SU-DHL-6 (cell line): ENCODE data around the gene PEAK3.

Experiments used
- H2AFZ ChIP-seq: fragments of 200-600 bp; sonication (generic); 2 replicates; pipeline ENCODE4 v1.6.1; 2014; ENCODE audit warnings: low read depth, mild to moderate bottlenecking, moderate library complexity, mixed read lengths, antibody characterized with exemption, low read length; ENCODE audit not compliant: severe bottlenecking
- H3F3A ChIP-seq: fragments of 200-600 bp; shearing (Covaris generic); 2 replicates; pipeline ENCODE4 v1.6.0; 2016; ENCODE audit warnings: antibody characterized with exemption, mild to moderate bottlenecking; ENCODE audit not compliant: insufficient read depth
- H3K27ac ChIP-seq: fragments of 200-600 bp; sonication (generic); 2 replicates; pipeline ENCODE4 v1.5.1; 2016; ENCODE audit warnings: low read depth, mild to moderate bottlenecking, low read length, moderate library complexity, mixed read lengths
- H3K27me3 ChIP-seq: fragments of 200-600 bp; sonication (generic), shearing (Covaris generic); 2 replicates; pipeline ENCODE4 v1.6.0; 2014; ENCODE audit warnings: mild to moderate bottlenecking, low read length
- H3K36me3 ChIP-seq: fragments of 200-600 bp; sonication (generic); 2 replicates; pipeline ENCODE4 v1.6.1; 2014; ENCODE audit warnings: mild to moderate bottlenecking, low read length, mixed read lengths
- H3K4me2 ChIP-seq: fragments of 300-600, 200-600 bp; shearing (Covaris generic), sonication (generic); 2 replicates; pipeline ENCODE4 v1.6.0; 2014; ENCODE audit warnings: low read length, low read depth, mild to moderate bottlenecking; ENCODE audit not compliant: poor library complexity, severe bottlenecking
- H3K4me3 ChIP-seq: fragments of 200-600 bp; sonication (generic); 2 replicates; pipeline ENCODE4 v1.5.1; 2014; ENCODE audit warnings: antibody characterized with exemption, low read length, mild to moderate bottlenecking, mixed read lengths; ENCODE audit not compliant: insufficient read depth, poor library complexity, severe bottlenecking
- H3K79me2 ChIP-seq: fragments of 200-600 bp; sonication (generic); 2 replicates; pipeline ENCODE4 v1.6.1; 2014; ENCODE audit warnings: mild to moderate bottlenecking, low read length, moderate library complexity; ENCODE audit not compliant: insufficient read depth
- H3K9ac ChIP-seq: fragments of 200-600 bp; sonication (generic); 2 replicates; pipeline ENCODE4 v1.7.0; 2014; ENCODE audit warnings: mild to moderate bottlenecking, low read length
- H3K9me2 ChIP-seq: fragments of 200-600 bp; sonication (generic); replicated peaks from 2 replicates; pipeline ENCODE4 v1.6.1; 2014; ENCODE audit warnings: low read length; ENCODE audit not compliant: insufficient read depth
- H3K9me3 ChIP-seq: fragments of 200-600 bp; sonication (generic); 2 replicates; pipeline ENCODE4 v1.6.1; 2014; ENCODE audit warnings: low read length, mixed read lengths; ENCODE audit not compliant: insufficient read depth
- H4K20me1 ChIP-seq: fragments of 200-600 bp; sonication (generic); 2 replicates; pipeline ENCODE4 v1.6.1; 2014; ENCODE audit warnings: low read depth, mild to moderate bottlenecking, antibody characterized with exemption, low read length, moderate library complexity, mixed read lengths
- EZH2phosphoT487 ChIP-seq: fragments of 200-600 bp; sonication (generic), shearing (Covaris generic); conservative IDR thresholded peaks from 2 replicates; pipeline ENCODE4 v1.6.1; 2018; ENCODE audit warnings: mild to moderate bottlenecking, antibody characterized with exemption, low read length, moderate library complexity, mixed read lengths
- TF ChIP-seq, protein P1 (sequence below): fragments of 200-600 bp; sonication (generic); IDR thresholded peaks from one replicate; pipeline ENCODE4 v1.5.1; 2017; ENCODE audit warnings: antibody characterized with exemption, mild to moderate bottlenecking, low read length, moderate library complexity; ENCODE audit not compliant: insufficient read depth, poor library complexity, severe bottlenecking

Gene PEAK3

GRCh38 chr19:2252797-2253105, 29.2 kb downstream of the PEAK3 start:
- H3F3A ChIP-seq: peaks cover 32% of the 10 kb centered on the region
- no peaks in the 10 kb centered on the region for H3K9me3 ChIP-seq
- no peaks in the 10 kb centered on the region for H3K36me3 ChIP-seq
- TF ChIP-seq, protein P1, sequence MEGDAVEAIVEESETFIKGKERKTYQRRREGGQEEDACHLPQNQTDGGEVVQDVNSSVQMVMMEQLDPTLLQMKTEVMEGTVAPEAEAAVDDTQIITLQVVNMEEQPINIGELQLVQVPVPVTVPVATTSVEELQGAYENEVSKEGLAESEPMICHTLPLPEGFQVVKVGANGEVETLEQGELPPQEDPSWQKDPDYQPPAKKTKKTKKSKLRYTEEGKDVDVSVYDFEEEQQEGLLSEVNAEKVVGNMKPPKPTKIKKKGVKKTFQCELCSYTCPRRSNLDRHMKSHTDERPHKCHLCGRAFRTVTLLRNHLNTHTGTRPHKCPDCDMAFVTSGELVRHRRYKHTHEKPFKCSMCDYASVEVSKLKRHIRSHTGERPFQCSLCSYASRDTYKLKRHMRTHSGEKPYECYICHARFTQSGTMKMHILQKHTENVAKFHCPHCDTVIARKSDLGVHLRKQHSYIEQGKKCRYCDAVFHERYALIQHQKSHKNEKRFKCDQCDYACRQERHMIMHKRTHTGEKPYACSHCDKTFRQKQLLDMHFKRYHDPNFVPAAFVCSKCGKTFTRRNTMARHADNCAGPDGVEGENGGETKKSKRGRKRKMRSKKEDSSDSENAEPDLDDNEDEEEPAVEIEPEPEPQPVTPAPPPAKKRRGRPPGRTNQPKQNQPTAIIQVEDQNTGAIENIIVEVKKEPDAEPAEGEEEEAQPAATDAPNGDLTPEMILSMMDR: no peak
- no peak for TF ChIP-seq EZH2phosphoT487
- H3K27ac ChIP-seq: no peak overlapping the region
- no peaks in the 10 kb centered on the region for H3K27me3 ChIP-seq
- no peaks in the 10 kb centered on the region for H3K9me2 ChIP-seq
- no peak overlapping the region for H2AFZ ChIP-seq
- no peak overlapping the region for H3K4me3 ChIP-seq
- no peaks in the 10 kb centered on the region for H3K79me2 ChIP-seq
- peak overlapping the region; percentile 37; the same call in 1 of the 2 replicates for H3K9ac ChIP-seq
- peak overlapping the region; percentile 66 for H3K4me2 ChIP-seq
- no peaks in the 10 kb centered on the region for H4K20me1 ChIP-seq

DNA sequence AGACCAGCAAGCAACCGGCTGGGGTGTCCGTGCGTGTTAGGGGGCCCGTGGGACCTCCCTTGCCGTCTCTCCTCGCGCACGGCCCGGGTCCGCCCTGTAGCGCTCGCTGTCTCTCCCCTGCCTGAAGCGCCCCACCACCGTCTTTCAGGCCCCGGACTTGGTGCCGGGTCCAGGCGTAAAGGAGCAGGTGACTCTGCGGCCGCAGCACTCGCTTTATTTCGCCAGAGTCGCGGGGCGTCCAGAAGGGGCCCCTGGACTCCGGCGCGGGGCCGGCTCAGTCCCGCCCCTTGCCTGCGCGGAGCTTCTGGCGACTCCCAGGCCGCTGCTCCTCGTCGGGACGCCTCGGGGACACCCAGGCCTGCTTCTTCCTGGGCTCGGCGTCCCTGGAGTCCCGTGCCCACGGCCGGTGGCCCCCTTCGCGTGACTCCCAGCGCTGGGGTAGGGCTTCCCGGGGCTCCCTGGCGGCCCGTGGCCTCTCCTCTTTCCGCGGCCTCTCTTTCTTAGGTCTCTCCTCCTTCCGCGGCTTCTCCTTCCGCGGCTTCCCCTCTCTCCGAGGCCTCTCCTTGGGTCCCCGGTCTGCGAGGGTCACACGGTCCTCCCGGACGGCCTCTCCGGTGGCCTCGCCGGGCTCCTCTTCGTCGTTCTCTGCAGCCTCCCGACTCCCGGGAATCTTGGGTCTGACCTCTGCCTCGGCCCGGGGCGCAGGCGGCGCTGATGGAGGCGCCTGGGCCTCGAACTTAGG, 29.7 kb downstream of the PEAK3 start:
- Histone ChIP-seq H3K4me3 (no peak overlapping the region), H3K27me3 (no peaks in the 10 kb centered on the region), H3K79me2 (no peaks in the 10 kb centered on the region), H3F3A (peaks cover 32% of the 10 kb centered on the region), H3K4me2 (no peak overlapping the region), H2AFZ (no peak overlapping the region), H3K36me3 (no peaks in the 10 kb centered on the region), H3K27ac (no peak overlapping the region), H3K9ac (no peak overlapping the region), H4K20me1 (no peaks in the 10 kb centered on the region), H3K9me2 (no peaks in the 10 kb centered on the region), H3K9me3 (no peaks in the 10 kb centered on the region)
- TF ChIP-seq, protein P1: no peak
- no peak for TF ChIP-seq EZH2phosphoT487

DNA sequence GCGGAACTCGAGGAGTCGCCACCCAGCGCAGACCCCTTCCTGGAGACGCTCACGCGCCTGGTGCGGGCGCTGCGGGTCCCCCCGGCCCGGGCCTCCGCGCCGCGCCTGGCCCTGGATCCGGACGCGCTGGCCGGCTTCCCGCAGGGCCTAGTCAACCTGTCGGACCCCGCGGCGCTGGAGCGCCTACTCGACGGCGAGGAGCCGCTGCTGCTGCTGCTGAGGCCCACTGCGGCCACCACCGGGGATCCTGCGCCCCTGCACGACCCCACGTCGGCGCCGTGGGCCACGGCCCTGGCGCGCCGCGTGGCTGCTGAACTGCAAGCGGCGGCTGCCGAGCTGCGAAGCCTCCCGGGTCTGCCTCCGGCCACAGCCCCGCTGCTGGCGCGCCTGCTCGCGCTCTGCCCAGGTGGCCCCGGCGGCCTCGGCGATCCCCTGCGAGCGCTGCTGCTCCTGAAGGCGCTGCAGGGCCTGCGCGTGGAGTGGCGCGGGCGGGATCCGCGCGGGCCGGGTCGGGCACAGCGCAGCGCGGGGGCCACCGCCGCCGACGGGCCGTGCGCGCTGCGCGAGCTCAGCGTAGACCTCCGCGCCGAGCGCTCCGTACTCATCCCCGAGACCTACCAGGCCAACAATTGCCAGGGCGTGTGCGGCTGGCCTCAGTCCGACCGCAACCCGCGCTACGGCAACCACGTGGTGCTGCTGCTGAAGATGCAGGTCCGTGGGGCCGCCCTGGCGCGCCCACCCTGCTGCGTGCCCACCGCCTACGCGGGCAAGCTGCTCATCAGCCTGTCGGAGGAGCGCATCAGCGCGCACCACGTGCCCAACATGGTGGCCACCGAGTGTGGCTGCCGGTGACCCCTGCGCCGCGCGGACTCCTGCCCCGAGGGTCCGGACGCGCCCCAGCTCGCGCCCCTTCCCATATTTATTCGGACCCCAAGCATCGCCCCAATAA, 30.6 kb downstream of the PEAK3 start:
- H4K20me1 ChIP-seq: no peaks in the 10 kb centered on the region
- no peak overlapping the region for H2AFZ ChIP-seq
- no peaks in the 10 kb centered on the region for H3K36me3 ChIP-seq
- H3K9me3 ChIP-seq: no peaks in the 10 kb centered on the region
- no peak overlapping the region for H3K4me2 ChIP-seq
- H3K9me2 ChIP-seq: no peaks in the 10 kb centered on the region
- no peak overlapping the region for H3K9ac ChIP-seq
- no peaks in the 10 kb centered on the region for H3K27me3 ChIP-seq
- no peaks in the 10 kb centered on the region for H3K79me2 ChIP-seq
- TF ChIP-seq EZH2phosphoT487: no peak
- TF ChIP-seq, protein P1: no peak
- no peak overlapping the region for H3K27ac ChIP-seq
- H3K4me3 ChIP-seq: no peak overlapping the region
- H3F3A ChIP-seq: peaks cover 31% of the 10 kb centered on the region
